NCI-H146 treated with DMSO at 0.1 percent for 48 hours (cell line): Measurements from ENCODE around the gene SERPINA1.
"Not testable (repeated sequence)": the region's sequence is repeated elsewhere in the genome, so short reads cannot be mapped to it uniquely, and the experiment has no call there.

Experiments
- DNase-seq: peaks from one replicate; lab custom pipeline; 2025; ENCODE audit not compliant: unreplicated experiment; lab: John Stamatoyannopoulos, UW

Gene SERPINA1

DNA sequence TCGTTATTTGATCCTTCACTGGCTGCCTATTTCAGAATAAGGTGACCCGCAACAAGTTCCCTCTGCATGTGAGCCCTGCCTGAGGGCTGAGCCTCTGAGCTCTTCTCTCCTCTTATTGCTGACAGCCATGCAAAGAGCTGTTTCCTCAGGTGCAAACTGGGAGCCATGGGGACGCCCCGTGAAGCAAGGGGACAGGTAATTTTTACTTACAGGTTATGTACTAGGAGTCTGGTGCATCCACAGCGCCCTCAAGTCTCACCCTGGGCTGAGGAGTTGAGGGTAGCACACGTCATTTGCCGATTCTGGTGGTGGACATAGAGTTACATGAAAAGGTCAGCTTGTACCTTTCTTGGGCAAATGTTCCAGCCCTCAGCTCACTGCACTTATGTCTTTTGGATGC is 39.1 kb downstream of the SERPINA1 start:
- DNase-seq = no peak

GRCh38 chr14:94348836-94349235 is 39.6 kb downstream of the SERPINA1 start:
- no peak for DNase-seq

GRCh38 chr14:94346841-94347240 is 41.6 kb downstream of the SERPINA1 start:
- no peak for DNase-seq

- DNase-seq = not testable (repeated sequence)
These were observed 42.2 kb downstream of the SERPINA1 start for GRCh38 chr14:94346065-94346786.

DNA sequence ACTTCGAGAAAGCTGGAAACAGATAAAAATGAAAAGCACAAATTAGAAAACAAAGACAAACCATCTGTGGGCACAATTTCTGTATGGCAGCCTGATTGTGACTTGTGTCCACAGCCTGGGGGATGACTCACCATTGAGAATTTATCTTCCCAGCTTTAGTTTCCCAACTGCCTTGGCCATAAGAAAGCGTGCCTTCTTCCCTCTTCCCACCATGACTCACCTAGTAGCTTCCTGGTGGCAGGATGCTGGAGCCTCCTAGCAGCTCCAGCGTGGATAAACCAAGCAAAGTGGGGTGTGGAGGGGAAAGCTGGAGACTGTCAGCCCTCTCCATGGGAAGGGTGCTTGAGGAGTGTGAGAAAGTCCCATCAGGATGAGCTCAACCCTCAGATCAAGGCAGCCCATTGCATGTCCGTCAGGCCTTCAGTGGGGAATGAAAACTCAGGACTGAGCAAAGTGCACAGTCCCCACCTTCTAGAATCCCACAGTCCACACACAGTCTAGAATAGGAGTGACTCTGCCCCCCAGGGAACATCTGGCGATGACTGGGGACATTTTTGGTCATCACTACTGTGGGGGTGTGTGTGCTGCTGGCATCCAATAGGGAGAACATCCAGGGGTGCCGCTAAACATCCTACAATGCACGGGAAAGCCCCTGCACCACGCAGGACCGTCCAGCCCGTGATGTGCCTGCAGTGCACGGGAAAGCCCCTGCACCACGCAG is 42.9 kb downstream of the SERPINA1 start:
- DNase-seq = no peak

GRCh38 chr14:94344389-94344788 is 44.0 kb downstream of the SERPINA1 start:
- DNase-seq = no peak

- DNase-seq = no peak
These were observed 45.0 kb downstream of the SERPINA1 start for GRCh38 chr14:94343238-94344005.

- DNase-seq = no peak
These were observed 46.0 kb downstream of the SERPINA1 start for GRCh38 chr14:94342334-94342934.

DNA sequence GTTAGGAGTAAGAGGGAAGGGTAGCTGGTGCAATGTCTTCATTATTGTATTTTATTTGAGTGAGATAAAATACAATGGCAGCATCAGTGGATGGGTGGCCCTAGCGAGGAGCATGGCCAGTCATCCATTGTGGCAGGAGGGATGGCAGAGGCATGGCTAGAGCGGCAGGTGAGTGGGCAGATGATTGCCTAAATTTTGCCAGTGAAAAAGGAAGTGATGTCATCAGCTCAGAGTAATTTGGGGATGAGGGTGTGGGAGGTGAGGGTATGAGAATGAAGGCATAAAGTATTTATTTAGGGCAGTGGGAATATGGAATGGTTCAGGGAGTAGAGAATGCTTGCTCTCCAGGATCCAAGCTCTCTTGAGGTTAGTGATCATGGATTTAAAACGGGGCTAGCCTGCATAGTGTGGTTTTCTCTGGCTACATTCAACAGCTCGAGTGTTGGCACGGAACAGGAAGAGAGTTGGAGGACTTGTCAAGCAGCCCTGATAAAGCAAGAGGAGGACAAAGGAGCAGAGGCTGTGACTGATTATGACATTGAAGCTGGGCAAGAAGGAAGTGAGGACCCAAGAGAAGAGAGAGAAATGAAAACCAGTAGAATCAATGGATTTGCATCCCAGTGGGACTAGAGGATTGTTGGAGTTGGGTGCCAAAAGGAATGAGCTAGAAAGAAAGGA is 46.6 kb downstream of the SERPINA1 start:
- no peak for DNase-seq

- DNase-seq = no peak
These were observed 47.9 kb downstream of the SERPINA1 start for GRCh38 chr14:94340533-94340932.

DNA sequence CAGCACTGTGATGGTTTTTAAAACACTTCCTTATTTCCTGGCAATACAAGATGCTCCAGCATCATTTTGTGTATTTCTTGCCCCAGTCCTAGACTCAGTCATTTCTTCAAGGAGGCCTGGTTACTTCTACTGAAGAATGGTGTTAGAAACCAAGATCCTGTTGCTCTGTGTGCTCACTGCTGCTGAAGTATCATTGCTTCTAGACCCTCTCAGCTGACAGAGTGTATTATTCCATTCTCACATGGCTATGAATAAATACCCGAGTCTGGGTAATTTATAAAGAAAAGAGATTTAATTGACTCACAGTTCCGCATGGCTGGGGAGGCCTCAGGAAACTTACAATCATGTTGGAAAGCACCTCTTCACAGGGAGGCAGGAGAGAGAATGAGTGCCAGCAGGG is 50.4 kb downstream of the SERPINA1 start:
- DNase-seq = no peak

GRCh38 chr14:94337274-94337673 is 51.1 kb downstream of the SERPINA1 start:
- no peak for DNase-seq

GRCh38 chr14:94334872-94335271 is 53.5 kb downstream of the SERPINA1 start:
- DNase-seq = no peak

DNA sequence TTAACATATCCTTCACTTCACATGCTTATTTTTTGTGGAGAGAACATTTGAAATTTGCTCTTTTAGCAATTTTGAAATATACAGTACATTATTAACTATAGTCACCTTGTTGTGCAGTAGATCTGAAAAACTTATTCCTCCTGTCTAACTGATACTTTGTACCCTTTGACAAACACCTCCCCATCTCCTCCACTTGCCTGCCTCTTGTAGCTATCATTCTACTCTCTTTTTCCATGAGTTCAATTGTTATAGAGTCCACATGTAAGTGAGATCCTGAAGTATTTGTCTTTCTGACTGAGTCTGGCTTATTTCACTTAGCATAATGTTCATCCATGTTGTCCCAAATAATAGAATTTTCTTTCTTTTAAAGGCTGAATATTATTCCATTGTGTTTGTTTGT is 55.8 kb downstream of the SERPINA1 start:
- no peak for DNase-seq

GRCh38 chr14:94332063-94332583 is 56.3 kb downstream of the SERPINA1 start:
- DNase-seq = no peak

GRCh38 chr14:94331462-94331861 is 56.9 kb downstream of the SERPINA1 start:
- DNase-seq = no peak

DNA sequence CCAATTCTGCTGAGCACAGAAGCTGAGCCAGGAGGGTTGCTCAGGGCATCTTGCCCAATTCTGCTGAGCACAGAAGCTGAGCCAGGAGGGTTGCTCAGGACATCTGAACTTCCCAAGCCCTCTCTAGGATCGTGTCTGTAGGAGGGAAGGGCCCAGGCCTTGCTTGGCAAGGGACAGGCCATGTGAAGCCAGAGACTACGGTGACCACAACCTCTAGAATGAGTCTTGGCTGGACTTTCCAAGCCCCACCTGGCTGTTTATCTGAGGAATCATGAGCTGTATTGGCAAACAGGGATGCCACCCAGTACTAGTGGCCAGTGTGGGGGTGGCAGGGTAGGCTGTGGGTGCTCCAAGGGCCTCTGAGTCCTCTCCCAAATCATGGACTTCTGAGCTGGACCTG is 57.5 kb downstream of the SERPINA1 start:
- DNase-seq = no peak

GRCh38 chr14:94330432-94330831 is 58.0 kb downstream of the SERPINA1 start:
- no peak for DNase-seq

DNA sequence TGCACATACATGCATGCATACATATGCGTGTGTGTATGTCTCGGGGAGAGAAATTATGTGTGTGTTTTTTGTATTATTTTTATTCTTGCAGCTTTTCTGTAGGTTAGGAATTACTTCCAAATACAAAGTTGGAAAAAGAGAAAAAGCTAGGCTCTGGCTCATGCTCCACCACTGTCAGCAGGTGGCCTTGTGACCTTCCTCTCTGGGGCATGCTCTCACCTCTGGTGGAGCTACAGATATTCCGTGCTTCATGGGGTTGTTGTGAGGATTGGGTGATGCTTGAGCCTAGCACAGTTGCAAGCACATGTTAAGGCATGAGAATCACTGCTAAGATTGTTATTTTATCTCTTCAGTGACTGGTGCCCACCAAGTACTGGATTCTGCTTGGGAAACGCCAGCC is 58.5 kb downstream of the SERPINA1 start:
- DNase-seq = no peak

- no peak for DNase-seq
These were observed 60.2 kb downstream of the SERPINA1 start for GRCh38 chr14:94328196-94328595.
